Measurements from ENCODE around the gene AGBL4. TPM values are rescaled to one million over a fixed set of nuclear protein-coding genes. Genes with fewer than 3 reads are reported as not detected.

AGBL4 gene
- total RNA-seq, 4 donors from 2014 or later, result 0.13 TPM; not detected in 3

DNA sequence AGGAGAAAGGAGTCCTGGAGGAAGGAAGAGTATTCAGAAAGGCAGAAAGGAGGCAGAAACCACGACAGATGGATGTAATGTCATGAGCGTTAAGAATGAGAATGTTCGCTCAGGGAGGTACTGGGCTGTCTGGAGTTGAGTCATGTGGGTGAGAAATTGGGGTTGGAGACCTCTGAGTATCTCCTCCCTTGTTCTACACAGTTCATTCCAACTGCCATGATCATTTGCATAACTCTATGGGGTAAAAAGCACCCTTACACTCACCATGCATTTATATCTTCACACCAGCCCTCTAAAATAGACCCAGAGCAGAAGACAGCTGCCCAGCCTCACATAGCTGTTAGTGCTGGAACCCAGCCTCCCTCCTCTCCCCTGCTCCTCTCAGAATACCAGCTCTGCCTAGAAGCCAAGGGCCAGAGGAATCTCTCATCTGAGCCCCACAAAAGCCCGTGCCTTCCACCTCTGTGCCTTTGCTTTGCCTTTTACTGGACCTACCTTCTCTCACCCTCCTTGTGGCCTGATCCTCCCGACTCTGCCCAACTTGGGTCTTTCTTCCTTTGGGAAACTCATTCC lies 1332.2 kb downstream of the AGBL4 start:
- no peaks in the 10 kb centered on the region for H3K36me3 ChIP-seq
- H3K27me3 ChIP-seq, result peaks cover 0 to 10% (median 0%) of the 10 kb centered on the region in 4 donors
- intact Hi-C loops (cut with DNase I), result no loop called here
- no peaks in the 10 kb centered on the region for H3K9me3 ChIP-seq
- 83% methylated on average over 5 of the region's 5 CpGs for WGBS
- no peak overlapping the region for H3K4me3 ChIP-seq
- H3K4me1 ChIP-seq, result no peaks in the 10 kb centered on the region
- TF ChIP-seq POLR2A (IDR thresholded peaks at IDR 0.05; ENCODE audit: low read depth) (no peak), EP300 (IDR thresholded peaks at IDR 0.05) (no peak), POLR2AphosphoS5 (IDR thresholded peaks at IDR 0.05) (no peak)
- TF ChIP-seq, protein P1, sequence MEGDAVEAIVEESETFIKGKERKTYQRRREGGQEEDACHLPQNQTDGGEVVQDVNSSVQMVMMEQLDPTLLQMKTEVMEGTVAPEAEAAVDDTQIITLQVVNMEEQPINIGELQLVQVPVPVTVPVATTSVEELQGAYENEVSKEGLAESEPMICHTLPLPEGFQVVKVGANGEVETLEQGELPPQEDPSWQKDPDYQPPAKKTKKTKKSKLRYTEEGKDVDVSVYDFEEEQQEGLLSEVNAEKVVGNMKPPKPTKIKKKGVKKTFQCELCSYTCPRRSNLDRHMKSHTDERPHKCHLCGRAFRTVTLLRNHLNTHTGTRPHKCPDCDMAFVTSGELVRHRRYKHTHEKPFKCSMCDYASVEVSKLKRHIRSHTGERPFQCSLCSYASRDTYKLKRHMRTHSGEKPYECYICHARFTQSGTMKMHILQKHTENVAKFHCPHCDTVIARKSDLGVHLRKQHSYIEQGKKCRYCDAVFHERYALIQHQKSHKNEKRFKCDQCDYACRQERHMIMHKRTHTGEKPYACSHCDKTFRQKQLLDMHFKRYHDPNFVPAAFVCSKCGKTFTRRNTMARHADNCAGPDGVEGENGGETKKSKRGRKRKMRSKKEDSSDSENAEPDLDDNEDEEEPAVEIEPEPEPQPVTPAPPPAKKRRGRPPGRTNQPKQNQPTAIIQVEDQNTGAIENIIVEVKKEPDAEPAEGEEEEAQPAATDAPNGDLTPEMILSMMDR (IDR thresholded peaks at IDR 0.05), result no peak
- no peak overlapping the region for H3K27ac ChIP-seq (replicated peaks in 1 of 4)
- DNase-seq (ENCODE audit: extremely low spot score), result no peak

DNA sequence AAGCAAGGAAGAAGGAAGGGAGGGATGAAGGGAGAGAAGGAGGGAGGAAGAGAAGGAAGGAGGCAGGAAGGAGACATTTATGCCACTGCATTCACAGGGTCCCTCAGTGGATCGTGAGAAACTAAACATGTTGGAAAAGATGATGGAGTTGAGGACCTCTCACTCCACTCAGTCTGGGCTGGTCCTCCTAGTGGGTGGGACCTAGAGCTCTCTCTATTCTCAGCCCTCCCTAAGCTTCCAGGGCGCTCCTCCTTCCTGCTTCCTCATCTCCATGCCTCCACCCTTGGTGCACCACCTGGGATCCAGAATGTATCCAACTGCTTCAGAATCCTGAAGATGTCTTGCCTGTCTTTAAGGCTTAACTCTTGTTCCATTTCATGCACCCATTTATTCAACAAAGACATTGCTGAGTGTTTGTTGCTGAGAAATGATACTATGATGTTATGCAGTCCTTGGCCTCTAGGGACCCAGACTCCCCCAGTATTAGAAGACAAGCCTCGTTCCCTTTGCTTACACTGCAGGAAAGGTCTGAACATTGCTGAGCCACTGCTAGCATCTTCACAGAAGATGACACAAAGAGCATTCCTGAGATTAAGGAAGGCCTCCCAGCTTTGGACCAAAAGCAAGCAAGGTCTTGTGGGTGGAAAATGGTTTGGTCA lies 1335.5 kb downstream of the AGBL4 start:
- WGBS, result 60% methylated on average over 3 of the region's 3 CpGs
- no peak for DNase-seq (ENCODE audit: extremely low spot score)
- intact Hi-C loops (cut with DNase I), result no loop called here
- no peaks in the 10 kb centered on the region for H3K4me1 ChIP-seq
- H3K36me3 ChIP-seq, result no peaks in the 10 kb centered on the region
- no peak overlapping the region for H3K27ac ChIP-seq (replicated peaks in 1 of 4)
- H3K9me3 ChIP-seq, result no peaks in the 10 kb centered on the region
- H3K4me3 ChIP-seq, result no peak overlapping the region
- H3K27me3 ChIP-seq, result peaks cover 0 to 11% (median 0%) of the 10 kb centered on the region in 4 donors
- TF ChIP-seq, protein P1 (IDR thresholded peaks at IDR 0.05), result no peak
- TF ChIP-seq EP300 (IDR thresholded peaks at IDR 0.05), result no peak

DNA sequence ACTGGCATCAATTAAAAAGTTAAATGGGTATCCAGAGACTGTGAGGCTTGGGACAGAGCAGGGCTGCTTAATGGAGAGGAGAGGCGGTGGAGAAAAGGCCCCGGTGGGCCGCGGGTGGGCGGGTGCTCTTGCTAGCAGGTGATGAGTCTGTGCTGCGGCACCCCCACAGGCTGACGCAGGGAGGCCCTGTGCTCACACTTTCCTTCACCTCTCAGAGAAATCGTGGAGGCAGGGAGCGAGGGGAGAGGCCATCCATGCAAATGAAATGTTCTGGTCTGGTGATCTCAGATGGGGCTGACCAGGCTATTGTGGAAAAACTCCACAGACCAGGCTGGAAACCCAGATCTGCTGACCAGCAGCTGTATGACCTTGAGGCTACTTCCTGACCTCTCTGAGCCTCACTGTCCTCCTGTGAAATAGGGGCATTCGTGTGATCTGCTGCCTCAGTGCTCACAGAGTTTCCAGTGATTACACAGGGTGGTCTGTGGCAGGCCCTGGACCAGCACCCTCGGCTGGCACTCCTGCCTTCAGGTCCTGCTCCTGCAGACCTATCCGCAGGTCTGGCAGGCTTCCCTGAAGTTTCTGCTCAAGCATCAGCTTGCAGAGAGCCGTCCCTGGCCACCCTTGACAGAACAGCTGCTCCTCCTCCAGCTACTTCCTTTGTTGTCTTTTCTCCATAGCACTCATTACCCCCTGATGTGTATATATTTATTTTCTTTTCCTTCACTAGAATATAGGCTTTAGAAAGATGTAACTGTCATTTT lies 1336.3 kb downstream of the AGBL4 start:
- Histone ChIP-seq H3K4me3 (no peak overlapping the region), H3K36me3 (no peaks in the 10 kb centered on the region), H3K27me3 (peaks cover 0 to 9% (median 0%) of the 10 kb centered on the region in 4 donors), H3K4me1 (no peaks in the 10 kb centered on the region), H3K9me3 (no peaks in the 10 kb centered on the region), H3K27ac (replicated peaks in 1 of 4) (no peak overlapping the region)
- no peak for DNase-seq (ENCODE audit: extremely low spot score)
- no peak for TF ChIP-seq EP300 (IDR thresholded peaks at IDR 0.05)
- intact Hi-C loops (cut with DNase I), result no loop called here
- WGBS, result 81% methylated on average over 11 of the region's 13 CpGs

DNA sequence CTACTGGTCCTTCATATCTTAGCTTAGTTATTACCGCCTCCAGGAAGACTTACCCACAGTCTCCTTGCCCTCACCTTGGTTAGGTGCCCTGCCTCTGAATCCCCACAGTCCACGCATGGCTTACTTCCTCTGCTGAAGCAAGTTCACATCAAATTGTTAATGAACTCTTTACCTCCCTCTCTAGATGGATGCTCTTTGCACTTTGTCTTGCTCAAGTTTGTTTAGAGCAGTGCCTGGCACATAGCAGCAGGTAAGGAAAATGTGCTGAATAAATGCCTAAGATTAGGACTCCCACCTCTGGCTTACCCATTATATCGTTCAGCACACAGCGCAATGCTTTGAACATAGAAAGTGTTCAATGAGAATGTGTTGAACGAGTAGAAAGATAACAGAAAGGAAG lies 1337.6 kb downstream of the AGBL4 start:
- no peak overlapping the region for H3K4me3 ChIP-seq
- H3K27ac ChIP-seq (replicated peaks in 1 of 4), result no peak overlapping the region
- TF ChIP-seq POLR2A (IDR thresholded peaks at IDR 0.05; ENCODE audit: low read depth) (no peak), POLR2AphosphoS5 (IDR thresholded peaks at IDR 0.05) (no peak), EP300 (IDR thresholded peaks at IDR 0.05) (no peak)
- TF ChIP-seq, protein P1 (IDR thresholded peaks at IDR 0.05), result no peak
- H3K27me3 ChIP-seq, result peaks cover 0 to 3% (median 0%) of the 10 kb centered on the region in 4 donors
- H3K4me1 ChIP-seq, result no peaks in the 10 kb centered on the region
- 92% methylated on average over 5 of the region's 5 CpGs for WGBS
- intact Hi-C loops (cut with DNase I), result no loop called here
- H3K9me3 ChIP-seq, result no peaks in the 10 kb centered on the region
- no peak for DNase-seq (ENCODE audit: extremely low spot score)
- H3K36me3 ChIP-seq, result no peaks in the 10 kb centered on the region

DNA sequence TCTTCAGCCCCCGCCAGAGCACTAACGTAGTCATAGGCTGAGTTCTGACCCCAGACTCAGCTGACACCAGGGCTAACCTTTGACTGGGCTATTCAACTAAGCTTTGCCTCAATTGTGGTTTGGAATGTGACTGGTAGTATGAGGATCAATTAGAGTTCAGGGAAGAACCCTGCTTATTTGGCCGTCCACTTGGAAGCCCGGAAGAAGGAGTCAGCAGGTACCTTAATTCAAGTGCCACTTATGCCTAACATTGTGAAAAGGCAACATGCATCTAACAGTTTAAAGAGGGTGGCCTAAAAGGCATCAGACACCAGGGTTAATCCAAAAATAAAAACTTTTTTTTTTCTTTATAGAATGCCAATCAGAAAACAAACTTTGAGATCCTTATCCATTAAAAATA lies 1339.4 kb downstream of the AGBL4 start:
- no peaks in the 10 kb centered on the region for H3K4me1 ChIP-seq
- H3K36me3 ChIP-seq, result no peaks in the 10 kb centered on the region
- 86% methylated on average over 4 of the region's 4 CpGs for WGBS
- no peak overlapping the region for H3K4me3 ChIP-seq
- no peaks in the 10 kb centered on the region for H3K9me3 ChIP-seq
- TF ChIP-seq, protein P1 (IDR thresholded peaks at IDR 0.05), result no peak
- TF ChIP-seq EP300 (IDR thresholded peaks at IDR 0.05), result no peak
- TF ChIP-seq POLR2A (IDR thresholded peaks at IDR 0.05; ENCODE audit: low read depth), result no peak
- TF ChIP-seq POLR2AphosphoS5 (IDR thresholded peaks at IDR 0.05), result no peak
- no peak for DNase-seq (ENCODE audit: extremely low spot score)
- H3K27me3 ChIP-seq, result peaks cover 0 to 3% (median 0%) of the 10 kb centered on the region in 4 donors
- H3K27ac ChIP-seq (replicated peaks in 1 of 4), result no peak overlapping the region
- intact Hi-C loops (cut with DNase I), result no loop called here
